HEK293T (cell line): ENCODE results near the gene ZNF74.
"Not testable (repeated sequence)": the region's sequence is repeated elsewhere in the genome, so short reads cannot be mapped to it uniquely, and the experiment has no call there.

Experiments used
- ARNT ChIP-seq: fragments of 450-650 bp; IDR thresholded peaks from 2 replicates; pipeline ENCODE4 v1.6.1; 2017; ENCODE audit warnings: mild to moderate bottlenecking
- FOXA1 ChIP-seq: fragments of 450-650 bp; IDR thresholded peaks from 2 replicates; pipeline ENCODE4 v1.6.1; 2016; ENCODE audit warnings: mild to moderate bottlenecking
- FOXK2 ChIP-seq: fragments of 450-650 bp; IDR thresholded peaks from 2 replicates; pipeline ENCODE4 v1.6.1; 2016; ENCODE audit warnings: mild to moderate bottlenecking
- FOXM1 ChIP-seq: fragments of 450-650 bp; IDR thresholded peaks from 2 replicates; pipeline ENCODE4 v1.6.1; 2017; ENCODE audit warnings: mild to moderate bottlenecking, borderline replicate concordance
- HDGF ChIP-seq: fragments of 450-650 bp; IDR thresholded peaks from 2 replicates; pipeline ENCODE4 v1.6.1; 2017; ENCODE audit warnings: antibody characterized with exemption, borderline replicate concordance
- NFRKB ChIP-seq: fragments of 450-650 bp; IDR thresholded peaks from 2 replicates; pipeline ENCODE4 v1.6.1; 2016; ENCODE audit warnings: mild to moderate bottlenecking, moderate library complexity
- PKNOX1 ChIP-seq: fragments of 450-650 bp; IDR thresholded peaks from 2 replicates; pipeline ENCODE4 v1.6.1; 2016
- SP1 ChIP-seq: fragments of 450-650 bp; IDR thresholded peaks from 2 replicates; pipeline ENCODE4 v1.6.1; 2017
- SUZ12 ChIP-seq: fragments of 450-650 bp; IDR thresholded peaks from 2 replicates; pipeline ENCODE4 v1.6.1; 2016; ENCODE audit warnings: mild to moderate bottlenecking

GRCh38 chr22:20355939-20356636, 37.9 kb upstream of the ZNF74 start:
- TF ChIP-seq FOXA1, FOXM1, SUZ12, FOXK2, HDGF, SP1, PKNOX1, ARNT, NFRKB: not testable (repeated sequence)
